KG1 (cell line): ENCODE results near the gene SELPLG.
A peak's percentile ranks its signal among the peaks of the same experiment; 100 is the strongest.
"Not testable (repeated sequence)": the region's sequence is repeated elsewhere in the genome, so short reads cannot be mapped to it uniquely, and the experiment has no call there.

Source experiments
- DNase-seq: peaks from one replicate; lab custom pipeline; 2025; lab: John Stamatoyannopoulos, UW

The SELPLG gene

DNA sequence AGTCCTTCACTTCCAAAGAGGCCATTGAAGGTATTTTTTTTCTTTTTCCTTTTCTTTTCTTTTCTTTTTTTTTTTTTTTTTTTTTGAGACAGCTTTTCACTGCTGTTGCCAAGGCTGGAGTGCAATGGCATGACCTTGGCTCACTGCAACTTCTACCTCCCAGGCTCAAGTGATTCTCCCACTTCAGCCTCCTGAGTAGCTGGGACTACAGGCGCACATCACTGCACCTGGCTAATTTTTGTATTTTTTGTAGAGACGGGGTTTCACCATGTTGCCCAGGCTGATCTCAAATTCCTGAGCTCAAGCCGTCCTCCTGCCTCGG, 14.8 kb downstream of the SELPLG start:
- not testable (repeated sequence) for DNase-seq

DNA sequence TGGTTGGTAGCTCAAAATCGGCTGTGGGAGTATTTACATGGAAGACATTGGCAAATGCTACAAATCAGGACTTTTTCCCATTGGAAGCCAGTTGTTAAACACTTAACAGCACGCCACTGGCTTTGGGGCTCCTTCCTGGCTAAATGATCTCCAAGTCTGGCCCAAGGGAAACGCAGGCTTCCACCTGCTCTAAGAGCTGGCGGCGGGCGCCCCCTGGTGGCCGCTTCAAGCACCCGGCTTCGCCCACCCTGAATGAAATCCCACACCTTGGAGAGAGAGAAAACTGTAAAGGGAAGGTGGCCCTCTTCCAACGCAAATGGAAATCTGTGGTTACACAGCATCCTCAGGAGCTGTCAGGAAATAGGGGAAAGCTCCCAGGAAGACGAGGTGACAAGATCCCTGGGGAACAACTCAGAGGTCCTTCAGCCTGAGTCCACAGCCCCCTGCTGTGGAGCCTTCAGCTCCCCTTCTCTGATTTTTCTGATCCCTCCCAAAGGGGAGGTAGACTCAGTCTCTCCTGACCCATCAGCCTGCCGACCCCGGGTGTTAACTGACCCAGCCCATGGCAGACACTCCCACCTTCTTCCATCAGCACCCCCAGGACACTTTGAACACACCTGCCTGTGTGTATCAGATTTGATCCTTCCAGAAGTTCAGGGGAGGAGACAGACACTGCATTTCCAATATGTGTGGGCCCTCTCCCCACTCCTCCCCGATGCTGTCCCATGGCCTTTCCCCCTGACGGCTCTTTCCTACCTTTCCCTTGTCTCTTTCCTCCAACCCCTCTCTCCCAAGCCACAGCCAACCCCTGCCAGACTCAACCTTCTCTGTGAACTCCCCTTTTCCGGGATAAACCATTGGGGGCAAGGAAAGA, 15.4 kb downstream of the SELPLG start:
- peak; percentile 72 for DNase-seq

DNA sequence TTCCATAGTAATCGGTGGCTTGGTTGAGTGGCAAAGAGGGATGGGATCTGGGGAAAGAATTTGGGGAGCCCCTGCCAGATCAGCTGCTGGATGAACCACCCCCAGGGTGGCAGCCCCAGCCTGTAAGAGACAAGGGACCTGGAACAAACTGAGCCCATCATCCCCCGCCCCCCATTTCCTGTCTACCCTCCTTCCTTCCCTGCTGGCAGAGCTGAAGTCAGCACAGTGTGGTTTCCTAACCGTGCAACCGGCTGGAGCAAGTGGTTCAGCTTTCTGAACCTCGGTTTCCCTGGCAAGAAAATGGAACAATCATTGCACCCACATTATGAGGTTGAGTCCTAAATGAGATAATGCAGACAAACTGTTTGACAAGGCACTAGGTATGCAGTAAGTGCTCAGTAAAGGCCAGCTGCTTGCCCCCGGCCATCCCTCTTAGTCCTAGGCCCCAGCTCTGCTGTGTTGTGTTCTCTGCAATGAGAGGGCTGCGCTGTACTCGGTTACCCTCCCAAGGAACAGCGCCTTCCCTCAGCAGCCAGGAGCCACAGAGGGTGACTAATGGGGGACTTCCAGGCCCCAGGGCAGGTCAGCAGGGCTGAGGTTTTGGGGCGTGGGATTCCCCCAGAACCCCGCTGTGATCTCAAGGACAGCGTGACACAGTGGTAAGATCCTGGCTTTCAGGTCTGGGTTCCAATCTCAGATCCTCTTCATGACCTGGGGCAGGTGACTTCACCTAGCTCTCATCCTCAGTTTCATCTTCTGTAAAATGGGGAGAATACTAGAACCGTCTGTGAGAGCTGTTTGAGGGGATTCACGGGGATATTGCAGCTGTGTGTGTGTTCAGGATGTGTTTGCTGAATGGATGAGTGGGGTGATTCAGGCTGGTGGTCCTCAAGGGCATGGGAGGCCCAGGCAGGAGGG, 16.5 kb downstream of the SELPLG start:
- peak; percentile 38 for DNase-seq

DNA sequence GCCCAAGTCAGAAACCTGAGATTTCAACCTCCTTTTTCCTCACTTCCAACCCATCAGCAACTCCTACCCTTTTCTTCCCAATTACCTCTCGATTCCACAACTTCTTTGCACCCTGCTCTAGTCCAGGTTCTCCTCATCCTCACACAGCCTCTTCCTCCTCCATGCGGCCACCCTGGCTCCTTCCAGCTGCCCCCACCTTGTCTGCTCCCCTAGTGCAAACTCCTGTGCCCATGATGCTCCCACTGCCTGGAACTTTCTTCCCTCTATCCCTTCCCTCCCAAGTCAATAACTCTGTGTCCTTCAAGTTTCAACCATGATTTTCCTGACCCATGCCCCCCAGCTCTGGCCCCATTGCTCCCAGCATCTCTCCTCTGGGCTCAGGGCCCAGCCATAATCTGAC, 17.3 kb downstream of the SELPLG start:
- no peak for DNase-seq

DNA sequence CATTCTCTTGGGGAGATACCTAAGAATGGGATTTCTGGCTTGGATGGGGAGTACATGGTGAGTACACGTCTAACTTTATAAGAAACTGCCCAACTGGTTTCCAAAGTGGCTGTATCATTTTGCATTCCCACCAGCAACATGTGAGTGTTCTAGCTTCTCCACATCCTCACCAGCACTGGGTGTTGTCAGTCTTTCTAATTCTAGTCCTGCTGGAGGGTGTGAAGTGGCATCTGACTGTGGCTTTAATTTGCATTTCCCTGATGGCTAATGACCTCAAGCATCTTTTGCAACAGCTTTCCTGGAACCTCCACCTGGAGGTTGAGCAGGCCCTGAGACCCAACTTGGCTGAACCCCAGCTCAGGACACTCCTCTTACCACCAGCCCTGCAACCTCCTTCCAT, 17.8 kb downstream of the SELPLG start:
- no peak for DNase-seq

DNA sequence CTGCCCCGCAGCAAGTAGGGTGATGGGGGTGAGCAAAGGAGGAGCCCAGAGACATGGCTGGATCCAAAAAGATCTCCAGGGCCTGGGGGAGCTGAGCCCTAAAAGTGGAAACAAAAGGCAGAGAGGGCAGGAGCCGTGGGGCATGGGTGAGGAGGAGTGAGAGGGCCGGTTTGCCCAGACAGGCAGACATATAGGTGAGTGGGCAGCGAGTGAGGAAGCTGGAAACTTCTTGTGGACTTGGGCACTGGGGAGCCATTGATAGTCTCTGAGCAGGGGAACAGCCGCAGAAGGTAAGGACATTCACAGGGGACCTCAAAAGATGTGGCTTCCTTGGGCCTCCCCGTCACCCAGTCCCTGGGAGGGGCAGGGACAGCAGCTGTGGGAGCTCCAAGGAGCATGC, 19.1 kb downstream of the SELPLG start:
- DNase-seq: no peak

DNA sequence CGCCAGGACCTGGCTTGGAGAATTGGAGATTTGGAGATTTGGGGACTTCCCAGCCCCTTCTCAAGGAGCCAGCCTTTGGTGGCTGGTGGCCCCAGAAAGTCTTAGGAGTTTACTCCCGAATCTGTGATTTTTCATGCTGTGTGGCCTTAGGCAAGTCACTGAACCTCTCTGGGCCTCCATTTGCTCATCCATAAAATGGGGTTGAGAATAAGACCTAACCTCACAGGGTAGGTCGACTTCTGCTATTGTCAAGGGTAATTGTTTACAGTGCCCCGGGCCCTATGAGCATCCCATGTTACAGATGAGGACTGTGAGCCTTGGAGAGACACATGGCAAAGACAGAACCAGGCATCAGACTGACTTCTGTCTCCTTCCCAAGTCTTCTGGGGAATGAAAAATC, 19.7 kb downstream of the SELPLG start:
- no peak for DNase-seq

DNA sequence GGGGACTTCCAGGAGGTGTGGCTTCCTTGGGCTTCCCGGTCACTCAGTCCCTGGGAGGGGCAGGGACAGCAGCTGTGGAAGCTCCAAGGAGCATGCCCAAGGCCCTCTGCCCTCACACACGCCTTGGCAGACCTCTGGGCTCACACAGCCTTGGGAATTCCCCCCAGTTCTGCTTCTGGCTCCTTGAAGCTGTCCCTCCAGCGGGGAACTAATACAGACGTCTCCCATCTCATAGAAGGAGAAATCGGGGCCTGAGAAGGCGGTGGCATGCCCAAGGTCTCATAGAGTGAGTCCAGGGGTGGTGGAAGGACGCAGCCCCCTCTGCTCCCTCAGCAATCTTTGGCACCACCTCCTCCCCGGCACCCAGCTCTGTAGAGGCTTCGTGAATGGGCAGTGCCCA, 20.1 kb downstream of the SELPLG start:
- no peak for DNase-seq

DNA sequence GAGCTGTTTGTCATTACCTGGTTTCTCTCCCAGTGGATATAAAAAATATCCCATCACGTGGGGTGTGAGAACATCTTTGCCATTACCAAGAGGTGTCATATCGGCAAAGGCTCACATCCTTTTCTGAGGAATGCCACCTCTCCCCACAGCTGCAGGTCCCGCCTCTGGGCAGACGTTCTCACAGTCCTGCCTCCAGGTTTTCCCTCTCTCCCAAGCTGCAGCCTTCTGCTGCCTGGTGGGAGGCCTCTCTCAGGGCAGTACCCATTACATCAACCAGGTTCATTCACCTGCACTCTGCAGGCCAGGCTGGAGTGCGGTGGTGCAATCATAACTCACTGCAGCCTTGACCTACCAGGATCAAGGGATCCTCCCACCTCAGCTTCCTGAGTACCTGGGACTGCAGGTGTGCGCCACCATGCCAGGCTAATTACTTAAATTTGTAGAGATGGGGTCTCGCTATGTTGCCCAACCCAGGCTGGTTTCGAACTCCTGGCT, 20.9 kb downstream of the SELPLG start:
- DNase-seq: no peak

DNA sequence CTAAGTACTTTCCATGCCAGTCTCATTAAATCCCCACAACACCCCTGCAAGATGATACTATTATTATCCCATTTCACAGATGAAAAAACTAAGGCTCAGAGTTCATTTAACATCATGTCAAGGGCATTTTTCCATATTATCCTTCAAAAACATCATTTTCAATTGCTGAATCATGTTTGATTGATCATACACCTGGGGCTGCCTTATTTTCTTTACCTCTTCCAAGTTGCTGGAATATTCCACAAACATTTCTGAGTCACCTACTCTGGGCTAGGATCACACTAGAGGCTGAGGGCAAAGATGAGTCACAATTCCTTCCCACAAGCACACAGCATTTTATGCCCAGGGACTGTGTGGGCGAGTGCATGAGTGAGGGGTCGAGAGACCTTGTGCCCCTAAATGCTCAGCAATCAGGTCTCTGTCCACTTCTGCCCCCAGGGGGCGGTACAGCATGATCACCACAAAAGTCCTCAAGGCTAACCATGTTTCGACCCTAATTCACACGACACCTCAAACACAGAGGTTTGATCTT, 21.7 kb downstream of the SELPLG start:
- peak; percentile 30 for DNase-seq

DNA sequence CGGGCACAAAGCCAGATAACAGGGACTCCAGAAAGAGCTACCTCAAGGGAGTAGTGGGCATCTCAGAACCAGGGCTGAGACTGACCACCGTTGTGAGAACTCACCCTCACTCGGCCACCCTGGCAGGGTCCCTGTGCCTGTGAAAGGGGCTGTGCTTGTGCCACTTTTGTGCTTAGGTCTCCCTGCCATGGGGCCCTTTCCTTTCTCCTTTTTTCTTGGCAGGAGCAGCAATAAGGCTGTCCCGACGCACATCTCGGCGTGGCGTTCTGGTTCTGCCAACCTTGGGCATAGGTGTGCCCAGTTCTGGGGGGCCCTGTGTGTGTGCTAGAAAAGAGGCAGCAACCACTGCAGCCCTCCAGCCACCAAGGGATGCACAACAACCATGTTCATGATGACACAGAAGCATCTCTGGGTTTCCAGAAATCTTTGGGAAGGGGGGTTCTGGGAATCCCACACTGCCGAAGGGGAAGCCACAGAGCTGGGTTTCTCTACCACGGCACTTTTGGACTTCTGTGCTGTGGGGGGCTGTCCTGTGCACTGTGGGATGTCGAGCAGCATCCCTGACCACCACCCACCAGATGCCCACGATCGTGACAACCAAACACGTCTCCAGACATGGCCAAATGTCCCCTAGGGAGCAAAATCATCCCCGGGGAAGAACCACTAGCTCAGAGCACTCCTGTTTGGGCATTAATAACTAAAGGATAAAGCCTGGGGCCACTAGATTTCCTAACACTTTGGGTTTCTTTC, 22.7 kb downstream of the SELPLG start:
- no peak for DNase-seq

DNA sequence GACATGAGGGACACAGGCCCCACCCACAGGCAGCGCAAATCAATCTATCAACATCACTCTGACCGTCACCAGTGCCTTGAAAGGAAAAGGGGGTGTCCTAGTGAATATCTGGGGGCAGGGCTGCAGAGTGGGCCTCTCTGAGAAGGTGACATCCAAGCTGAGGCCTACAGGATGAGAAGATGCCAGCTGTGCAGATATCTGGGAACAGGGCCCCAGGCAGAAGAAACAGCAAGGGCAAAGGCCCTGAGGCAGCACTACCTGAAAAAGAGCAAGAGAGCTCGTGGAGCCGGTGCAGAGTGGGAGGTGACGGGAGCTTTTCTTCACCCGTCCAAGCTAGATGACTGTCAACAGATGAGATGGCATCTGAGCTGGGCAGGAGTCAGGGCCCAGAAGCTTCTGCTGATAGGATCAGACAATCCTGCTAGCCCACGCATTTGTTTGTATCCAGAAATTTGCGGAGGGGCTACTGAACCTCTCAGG, 23.3 kb downstream of the SELPLG start:
- DNase-seq: no peak

DNA sequence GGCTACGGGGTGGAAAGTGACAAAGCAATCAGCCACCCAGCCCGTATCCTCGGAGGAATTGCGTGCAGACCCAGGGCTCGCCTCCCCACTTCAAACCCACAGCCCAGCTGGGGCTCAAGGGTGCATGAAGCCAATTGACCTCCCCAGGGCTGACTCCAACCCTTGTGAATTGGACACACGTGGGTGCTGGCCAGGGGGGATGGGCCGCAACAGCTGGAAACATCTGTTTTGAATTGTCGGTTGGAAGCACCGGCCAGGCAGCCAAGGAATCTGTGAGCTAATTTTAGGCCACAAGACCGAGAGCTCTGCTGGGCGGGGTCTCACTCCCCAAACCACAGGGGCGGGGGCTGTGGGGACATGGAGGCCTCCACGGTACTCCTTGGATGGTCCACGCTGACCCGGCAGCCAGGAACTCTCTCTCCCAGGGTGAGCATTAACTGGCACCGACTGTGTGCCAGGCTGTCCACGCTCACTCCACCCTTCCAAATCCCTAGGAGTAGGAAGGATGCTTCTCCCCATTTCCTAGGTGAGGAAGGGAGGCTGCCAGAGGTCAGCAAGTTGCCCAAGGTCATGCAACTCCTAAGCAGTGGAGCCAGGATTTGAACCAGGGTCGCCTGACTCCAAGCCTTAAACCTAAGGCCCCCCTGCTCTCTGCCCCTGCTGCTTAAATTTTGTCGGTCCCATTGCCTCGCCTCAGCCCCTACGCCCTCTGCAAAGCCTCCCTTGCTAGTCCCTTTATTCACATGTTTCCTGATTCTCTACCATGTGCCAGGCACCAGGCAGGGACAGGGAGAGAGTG, 24.0 kb downstream of the SELPLG start:
- no peak for DNase-seq

DNA sequence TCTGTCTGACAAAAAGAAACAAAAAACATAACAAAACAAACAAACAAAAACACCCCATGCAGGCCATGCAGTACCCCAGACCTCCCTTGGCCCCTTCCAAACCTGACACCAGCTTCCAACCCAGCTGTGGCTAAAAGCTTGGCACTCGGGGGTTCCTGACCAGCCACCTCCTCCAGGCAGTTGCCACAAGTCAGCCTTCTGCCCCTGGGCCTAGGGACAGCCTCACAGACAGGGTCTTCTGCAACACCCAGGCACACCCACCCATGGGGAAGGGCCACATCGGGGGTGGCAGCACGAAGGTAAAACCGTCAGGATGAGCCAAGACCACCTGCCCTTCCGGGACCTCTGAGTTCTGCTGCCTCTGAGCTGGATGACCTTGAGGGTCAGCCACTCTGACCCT, 25.1 kb downstream of the SELPLG start:
- no peak for DNase-seq

DNA sequence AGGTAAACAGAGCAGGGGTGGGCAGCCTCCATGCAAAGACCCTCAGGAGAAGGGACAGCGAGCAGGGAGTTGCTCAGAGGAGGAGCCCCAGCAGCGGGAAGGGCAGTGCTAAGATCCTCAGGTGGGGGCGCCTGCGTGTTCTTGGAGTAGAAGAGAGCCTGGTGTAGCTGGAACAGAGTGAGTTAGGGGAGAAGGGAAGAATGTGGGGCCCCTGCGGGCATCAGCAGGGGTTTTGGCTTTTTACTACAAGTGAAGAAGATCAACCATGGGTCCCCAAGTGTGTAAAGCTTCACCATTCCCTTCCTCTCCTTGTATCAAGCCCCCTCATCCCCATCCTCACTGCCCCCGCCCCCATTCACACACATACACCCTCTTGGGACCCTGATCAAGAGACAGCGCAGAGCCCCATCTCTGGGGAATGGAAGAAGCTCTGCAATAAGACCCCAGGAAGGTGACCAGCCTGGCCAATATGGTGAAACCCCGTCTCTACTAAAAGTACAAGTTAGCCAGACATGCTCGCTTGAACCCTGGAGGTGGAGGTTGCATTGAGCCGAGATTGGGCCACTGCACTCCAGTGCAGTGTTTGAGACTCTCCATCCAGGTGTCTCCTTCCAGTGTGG, 25.6 kb downstream of the SELPLG start:
- no peak for DNase-seq

DNA sequence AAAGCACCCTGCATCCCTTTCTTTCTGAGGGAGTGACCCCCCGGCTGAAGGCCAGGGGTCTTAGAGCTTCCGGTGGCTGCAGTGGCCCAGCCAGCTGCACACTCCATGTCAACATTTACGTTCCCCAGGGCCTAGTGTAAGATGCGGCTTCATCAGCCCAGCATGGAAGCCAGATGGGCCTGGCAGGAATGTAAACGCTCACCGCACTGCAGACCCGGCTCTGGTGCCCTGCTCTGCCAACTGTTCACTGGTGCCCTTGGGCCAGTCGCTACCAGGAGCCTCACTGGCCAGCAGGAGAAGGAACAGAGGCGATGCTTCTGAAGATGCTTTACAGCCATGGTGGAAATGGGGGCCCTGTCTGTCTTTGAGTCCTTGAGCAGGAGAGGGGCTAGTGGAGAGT, 27.2 kb downstream of the SELPLG start:
- no peak for DNase-seq

DNA sequence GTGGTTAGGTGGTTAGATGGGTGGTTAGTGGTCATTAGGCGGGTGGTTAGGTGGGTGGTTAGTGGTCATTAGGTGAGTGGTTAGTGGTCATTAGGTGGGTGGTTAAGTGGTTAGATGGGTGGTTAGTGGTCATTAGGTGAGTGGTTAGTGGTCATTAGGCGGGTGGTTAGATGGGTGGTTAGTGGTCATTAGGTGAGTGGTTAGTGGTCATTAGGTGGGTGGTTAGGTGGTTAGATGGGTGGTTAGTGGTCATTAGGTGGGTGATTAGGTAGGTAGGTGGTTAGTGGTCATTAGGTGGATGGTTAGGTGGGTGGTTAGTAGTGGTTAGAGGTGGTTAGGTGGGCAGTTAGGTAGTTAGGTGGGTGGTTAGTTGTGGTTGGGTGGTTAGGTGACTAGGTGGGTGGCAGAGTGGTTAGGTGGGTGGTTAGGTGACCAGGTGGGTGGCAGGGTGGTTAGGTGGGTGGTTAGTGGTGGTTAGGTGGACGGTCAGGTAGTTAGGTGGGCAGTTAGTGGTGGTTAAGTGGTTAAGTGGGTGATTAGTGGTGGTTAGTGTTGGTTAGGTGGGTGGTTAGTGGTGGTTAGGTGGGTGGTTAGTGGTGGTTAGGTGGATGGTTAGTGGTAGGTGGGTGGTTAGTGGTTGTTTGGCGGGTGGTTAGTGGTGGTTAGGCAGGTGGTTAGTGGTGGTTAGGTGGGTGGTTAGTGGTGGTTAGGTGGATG, 27.8 kb downstream of the SELPLG start:
- DNase-seq: no peak

DNA sequence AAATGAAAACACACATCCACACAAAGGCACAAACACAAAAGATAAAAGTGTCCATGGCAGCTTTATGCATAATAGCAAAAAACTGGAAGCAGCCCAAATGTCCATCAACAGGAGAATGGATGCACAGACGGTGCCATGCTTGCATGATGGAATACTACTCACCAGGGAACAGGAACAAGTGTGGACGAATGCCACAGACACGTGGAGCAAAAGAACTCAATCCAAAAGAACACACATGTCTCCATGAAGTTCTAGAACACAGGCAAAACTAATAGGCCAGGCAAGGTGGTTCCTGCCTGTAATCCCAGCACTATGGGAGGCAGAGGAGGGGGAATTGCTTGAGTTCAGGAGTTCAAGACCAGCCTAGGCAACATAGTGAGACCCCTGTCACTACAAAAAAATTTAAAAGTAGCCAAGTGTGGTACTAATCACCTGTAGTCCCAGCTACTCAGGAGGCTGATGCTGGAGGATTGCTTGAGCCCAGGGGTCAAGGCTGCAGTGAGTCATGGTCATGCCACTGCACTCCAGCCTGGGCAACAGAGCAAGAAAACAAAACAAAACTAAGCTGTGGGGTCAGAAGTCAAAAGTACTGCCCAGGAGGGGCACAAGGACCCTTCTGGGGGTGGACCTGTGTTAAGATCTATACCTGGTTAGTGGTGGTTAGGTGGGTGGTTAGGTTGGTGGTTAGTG, 28.5 kb downstream of the SELPLG start:
- no peak for DNase-seq

DNA sequence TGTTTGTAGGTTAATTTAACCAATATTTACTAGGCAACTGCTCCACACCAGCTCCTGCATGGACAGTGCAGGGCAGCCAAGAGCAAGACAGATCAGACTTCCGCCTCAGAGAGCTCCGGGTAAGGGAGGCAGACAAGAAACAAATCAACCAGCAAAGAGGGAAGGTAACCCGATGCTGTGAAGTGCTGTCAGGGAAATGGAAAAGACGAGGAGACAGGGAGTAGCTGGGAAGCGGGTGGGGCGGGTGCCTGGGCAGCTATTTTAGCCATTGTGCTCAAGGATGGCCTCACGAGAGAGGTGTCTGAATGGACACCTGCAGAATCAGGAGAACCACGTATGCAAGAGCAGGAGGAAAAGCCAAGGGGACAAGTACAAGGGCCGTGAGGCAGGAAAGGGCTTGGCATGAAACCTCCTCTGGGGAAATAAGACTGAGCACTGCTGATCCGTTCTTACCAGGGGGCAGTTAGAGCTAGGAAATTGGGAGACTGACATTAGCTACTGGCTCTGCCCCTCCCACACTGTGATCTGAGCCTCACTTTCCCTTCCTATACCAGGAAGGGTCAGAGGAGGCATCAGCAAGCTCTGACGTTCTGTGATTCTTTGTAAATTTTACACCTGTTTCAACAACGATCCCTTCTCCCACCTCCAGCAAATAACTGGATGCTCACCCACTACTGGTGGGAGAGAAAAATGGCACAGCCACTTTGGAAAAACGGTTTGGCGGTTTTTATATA, 29.3 kb downstream of the SELPLG start:
- no peak for DNase-seq
